Ammon's horn (tissue), 1 donor: Measurements from ENCODE around the gene SLC12A7.
"Not testable (repeated sequence)": the region's sequence is repeated elsewhere in the genome, so short reads cannot be mapped to it uniquely, and the experiment has no call there.

Experiments used
- DNase-seq: peaks from one replicate; pipeline ENCODE4 v3.0.0-alpha.2; 2016; ENCODE audit warnings: low spot score

Gene SLC12A7

GRCh38 chr5:1111727-1112289, at the start of gene SLC12A7:
SLC12A7 (minus strand) TSS chr5:1112063; CDS start chr5:1111991, 72 bp downstream.
- no peak for DNase-seq

- DNase-seq, result no peak
Measured at GRCh38 chr5:1161108-1161832, 49.4 kb upstream of the SLC12A7 start.

- DNase-seq, result no peak
Measured at GRCh38 chr5:1159774-1160406, 48.0 kb upstream of the SLC12A7 start.

- no peak for DNase-seq
Measured at GRCh38 chr5:1159341-1159675, 47.4 kb upstream of the SLC12A7 start.

- no peak for DNase-seq
Measured at GRCh38 chr5:1158647-1159340, 46.9 kb upstream of the SLC12A7 start.

GRCh38 chr5:1157461-1157986, 45.7 kb upstream of the SLC12A7 start:
- not testable (repeated sequence) for DNase-seq

GRCh38 chr5:1156754-1157460, 45.0 kb upstream of the SLC12A7 start:
- DNase-seq, result no peak

GRCh38 chr5:1156033-1156753, 44.3 kb upstream of the SLC12A7 start:
- DNase-seq, result no peak

GRCh38 chr5:1155191-1156032, 43.5 kb upstream of the SLC12A7 start:
- DNase-seq, result no peak

- no peak for DNase-seq
Measured at GRCh38 chr5:1153428-1153827, 41.6 kb upstream of the SLC12A7 start.

- no peak for DNase-seq
Measured at GRCh38 chr5:1152771-1153282, 41.0 kb upstream of the SLC12A7 start.

GRCh38 chr5:1152156-1152555, 40.3 kb upstream of the SLC12A7 start:
- DNase-seq, result no peak

- no peak for DNase-seq
Measured at GRCh38 chr5:1151316-1151715, 39.5 kb upstream of the SLC12A7 start.

- DNase-seq, result no peak
Measured at GRCh38 chr5:1150866-1151265, 39.0 kb upstream of the SLC12A7 start.

- DNase-seq, result no peak
Measured at GRCh38 chr5:1144638-1145396, 33.0 kb upstream of the SLC12A7 start.

- DNase-seq, result no peak
Measured at GRCh38 chr5:1144089-1144488, 32.2 kb upstream of the SLC12A7 start.

GRCh38 chr5:1143670-1143951, 31.7 kb upstream of the SLC12A7 start:
- DNase-seq, result no peak

GRCh38 chr5:1142886-1143669, 31.2 kb upstream of the SLC12A7 start:
- DNase-seq, result no peak

GRCh38 chr5:1141834-1142233, 30.0 kb upstream of the SLC12A7 start:
- DNase-seq, result no peak
